Esophagus squamous epithelium (tissue), 5 donors: Measurements from ENCODE around the gene TMEM89. TPM values are rescaled to one million over a fixed set of nuclear protein-coding genes. Genes with fewer than 3 reads are reported as not detected.

Experiments used
- DNase-seq: peaks from one replicate; lab custom pipeline; 2025; lab: John Stamatoyannopoulos, UW
- H3K27ac ChIP-seq, 4 donors: fragments of 200-600 bp; sonication (generic); one replicate each; pipeline ENCODE4 v1.5.1; 2016 to 2019; ENCODE audit warnings: mild to moderate bottlenecking in 1 of 4
- H3K27me3 ChIP-seq, 4 donors: fragments of 200-600 bp; sonication (generic); 1 replicate in 3 of 4; 2 replicates in 1 of 4; pipeline versions ENCODE4 v1.5.1 to v1.6.0; 2017 to 2021; ENCODE audit warnings: antibody characterized with exemption in 1 of 4
- H3K36me3 ChIP-seq, 3 donors: fragments of 200-600 bp; sonication (generic); one replicate each; pipeline ENCODE4 v1.5.1; 2016 to 2019
- H3K4me1 ChIP-seq, 3 donors: fragments of 200-600 bp; sonication (generic); one replicate each; pipeline ENCODE4 v1.5.1; 2017 to 2019
- H3K4me3 ChIP-seq, 4 donors: fragments of 200-600 bp; sonication (generic); 1 replicate in 3 of 4; 2 replicates in 1 of 4; pipeline ENCODE4 v1.5.1; 2016 to 2019; ENCODE audit warnings: mild to moderate bottlenecking in 2 of 4, moderate library complexity in 1 of 4
- H3K9me3 ChIP-seq, 3 donors: fragments of 200-600 bp; sonication (generic); one replicate each; pipeline ENCODE4 v1.5.1; 2016 to 2019
- CTCF ChIP-seq, 6 experiments: fragments of 450-650 bp in 4 of 6; fragments of 200-600 bp in 2 of 6; sonication (generic) in 2 of 6; IDR thresholded peaks; one replicate each; pipeline ENCODE4 v1.5.1; 2016 to 2019; ENCODE audit warnings: antibody characterized with exemption in 6 of 6, mild to moderate bottlenecking in 4 of 6, moderate library complexity in 4 of 6
- POLR2A ChIP-seq, 4 donors: fragments of 450-650 bp; IDR thresholded peaks; one replicate each; pipeline ENCODE4 v1.6.1; 2017; ENCODE audit warnings: antibody characterized with exemption in 4 of 4, mild to moderate bottlenecking in 4 of 4, moderate library complexity in 3 of 4
- WGBS, 2 donors: methylation state at CpG; one replicate each; pipeline ENCODE4 v1.1.5; 2018; 5-methylcytosine and 5-hydroxymethylcytosine counted together
- intact Hi-C: fragments of 100-400 bp; cut with DNase I; formaldehyde crosslinking; loops from one replicate; pipeline ENCODE4 v1.15.0; 2022
- total RNA-seq, 4 donors: library from RNA; depleted of rRNA; stranded (reverse); fragments of >200 nt; gene quantifications; one replicate each; pipeline ENCODE4 v1.1.0, GENCODE V29; 2016
- donor health status: DM: yes; HTN: yes; CAD: no.

The TMEM89 gene
- total RNA-seq, 4 donors from 2014 or later = not detected

DNA sequence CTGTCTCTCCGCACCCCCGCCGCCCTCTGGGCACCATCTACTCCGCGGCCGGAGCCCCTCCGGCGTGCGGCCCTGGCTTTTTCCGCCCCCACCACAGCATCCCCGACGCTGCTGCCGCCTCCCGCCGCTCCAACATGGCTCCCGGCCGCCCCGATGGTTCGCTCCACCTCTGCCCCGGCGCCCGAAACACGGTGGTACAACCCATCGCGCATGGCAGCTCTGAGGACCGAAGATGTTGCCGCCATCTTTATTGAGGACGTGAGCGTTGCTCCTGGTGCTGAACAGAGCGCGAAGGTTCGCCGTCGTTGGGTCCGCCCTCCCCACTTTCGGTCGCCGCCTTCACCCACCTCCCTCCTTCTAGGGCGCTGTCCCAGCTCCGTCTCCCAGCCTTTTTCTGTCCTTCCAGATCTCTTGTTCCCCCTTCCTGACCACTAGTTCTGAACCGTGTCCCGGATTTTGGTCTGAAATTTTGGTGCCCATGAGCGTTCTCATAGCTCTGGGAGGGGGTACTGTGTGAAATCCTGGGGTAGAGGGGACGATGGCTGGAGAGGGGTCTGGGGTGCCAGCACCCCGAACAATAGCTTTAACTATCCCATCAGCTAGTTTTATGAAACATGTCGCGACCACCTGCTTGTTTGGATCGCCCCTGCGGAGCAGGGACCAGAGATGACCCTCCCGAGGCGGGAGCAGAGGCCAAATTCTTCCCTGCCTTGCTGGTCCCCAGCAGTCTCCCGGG, 41.4 kb upstream of the TMEM89 start, which contains the start of gene CELSR3:
Gene CELSR3, minus strand, starts transcription at position 134 of the 736 bp plus-strand sequence. CDS start 252 bp downstream, outside the sequence.
- peaks cover 0 to 64% (median 2%) of the 10 kb centered on the region in 4 donors for H3K27me3 ChIP-seq
- 1 to 8% methylated on average over 13 to 29 of the region's 52 CpGs for WGBS, 2 donors
- TF ChIP-seq POLR2A (IDR thresholded peaks at IDR 0.05) (peak in 1 of 4 donors; percentile 4), CTCF (IDR thresholded peaks at IDR 0.05) (no peak)
- peak within 1 kb of the TSS; percentile 56 to 87 (median 72) for H3K27ac ChIP-seq
- no peaks in the 10 kb centered on the region for H3K36me3 ChIP-seq
- H3K4me3 ChIP-seq = peak within 1 kb of the TSS; percentile 34 to 73 (median 54)
- H3K9me3 ChIP-seq = no peaks in the 10 kb centered on the region
- no peak for DNase-seq
- H3K4me1 ChIP-seq = peaks cover 22 to 34% (median 26%) of the 10 kb centered on the region in 3 donors
- intact Hi-C loops = no loop called here

- intact Hi-C loops = no loop called here
- Histone ChIP-seq H3K9me3 (no peaks in the 10 kb centered on the region), H3K4me1 (peaks cover 22 to 34% (median 26%) of the 10 kb centered on the region in 3 donors), H3K27me3 (peaks cover 0 to 70% (median 2%) of the 10 kb centered on the region in 4 donors), H3K36me3 (no peaks in the 10 kb centered on the region), H3K4me3 (peak overlapping the region; percentile 34 to 73 (median 54)), H3K27ac (peak overlapping the region in 1 of 4 donors; percentile 87)
- no CpG with 5 or more reads among the region's 46 CpGs for WGBS, 2 donors
- DNase-seq = no peak
- no peak for TF ChIP-seq POLR2A (IDR thresholded peaks at IDR 0.05)
- no peak for TF ChIP-seq CTCF (IDR thresholded peaks at IDR 0.05)
These were observed 40.7 kb upstream of the TMEM89 start for GRCh38 chr3:48662145-48662752.

DNA sequence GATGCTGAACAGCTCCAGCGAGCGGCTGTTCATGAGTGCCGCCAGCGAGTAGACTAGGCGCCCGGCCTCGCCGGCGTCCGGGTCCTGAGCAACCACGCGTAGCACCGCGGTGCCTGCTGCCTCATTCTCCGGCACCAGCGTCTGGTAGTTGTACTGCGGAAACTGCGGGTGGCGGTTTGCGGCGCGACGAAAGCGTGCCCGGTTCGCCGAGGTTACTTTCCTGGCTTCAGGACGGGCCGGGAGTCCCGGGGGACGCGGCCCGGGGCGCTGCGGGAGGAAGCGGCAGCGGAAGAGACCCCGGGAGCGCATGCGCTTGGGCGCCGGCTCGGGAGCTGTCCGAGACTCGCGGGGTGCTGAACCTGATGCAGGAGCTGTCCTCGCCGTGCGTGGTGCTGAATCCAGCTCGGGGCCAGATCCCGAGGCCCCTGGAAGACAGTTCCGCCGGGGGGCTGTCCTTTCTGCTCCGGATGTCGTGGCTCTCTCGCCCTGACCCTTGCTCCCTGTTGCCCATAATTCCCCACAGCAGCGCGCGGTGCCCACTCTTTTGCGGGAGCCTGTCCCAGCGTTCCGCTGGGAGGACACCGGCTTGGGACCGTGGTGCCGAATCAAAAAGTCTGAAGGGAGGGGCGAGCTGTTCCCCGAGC, 40.1 kb upstream of the TMEM89 start:
- peaks cover 0 to 77% (median 2%) of the 10 kb centered on the region in 4 donors for H3K27me3 ChIP-seq
- H3K4me3 ChIP-seq = peak overlapping the region in 3 of 4 donors; percentile 32 to 73 (median 40)
- H3K27ac ChIP-seq = no peak overlapping the region
- no peaks in the 10 kb centered on the region for H3K9me3 ChIP-seq
- intact Hi-C loops = no loop called here
- TF ChIP-seq CTCF (IDR thresholded peaks at IDR 0.05) = peak in 1 of 6 experiments; percentile 5
- TF ChIP-seq POLR2A (IDR thresholded peaks at IDR 0.05) = no peak
- DNase-seq = no peak
- H3K36me3 ChIP-seq = no peaks in the 10 kb centered on the region
- WGBS, 2 donors = 3% methylated on average over 19 of the region's 67 CpGs; no CpG with 5 or more reads in 1 of the 2 donors
- H3K4me1 ChIP-seq = peaks cover 25 to 39% (median 27%) of the 10 kb centered on the region in 3 donors

DNA sequence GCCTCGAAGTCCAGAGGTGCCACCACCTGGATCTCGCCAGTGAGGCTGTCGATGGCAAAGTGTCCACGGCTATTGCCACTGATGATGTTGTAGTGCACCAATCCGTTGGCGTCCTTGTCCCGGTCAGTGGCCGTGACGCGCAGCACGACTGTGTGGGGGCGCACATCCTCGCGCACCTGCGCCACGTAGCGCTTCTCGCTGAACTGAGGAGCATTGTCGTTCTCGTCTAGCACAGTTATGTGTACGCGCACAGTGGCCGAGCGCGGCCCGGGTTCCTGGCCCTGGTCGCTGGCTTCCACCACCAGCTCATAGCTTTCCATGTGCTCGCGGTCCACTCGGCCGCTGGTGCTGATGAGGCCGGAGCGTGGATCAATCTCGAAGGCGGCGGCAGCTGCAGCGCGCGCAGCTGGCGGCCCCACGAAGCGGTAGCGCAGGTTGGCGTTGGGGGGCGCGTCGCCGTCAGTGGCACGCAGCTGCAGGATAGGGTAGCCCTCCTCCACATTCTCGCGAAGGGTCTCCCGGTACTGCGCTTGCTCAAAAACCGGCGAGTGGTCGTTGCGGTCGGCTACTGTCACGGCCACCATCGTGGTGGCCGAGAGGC, 39.3 kb upstream of the TMEM89 start:
- intact Hi-C loops = no loop called here
- Histone ChIP-seq H3K27ac (no peak overlapping the region), H3K4me1 (peaks cover 29 to 47% (median 34%) of the 10 kb centered on the region in 3 donors), H3K27me3 (peaks cover 0 to 83% (median 2%) of the 10 kb centered on the region in 4 donors), H3K36me3 (no peaks in the 10 kb centered on the region), H3K9me3 (no peaks in the 10 kb centered on the region), H3K4me3 (peak overlapping the region in 2 of 4 donors; percentile 40 to 73)
- TF ChIP-seq CTCF (IDR thresholded peaks at IDR 0.05) (no peak), POLR2A (IDR thresholded peaks at IDR 0.05) (no peak)
- DNase-seq = no peak
- WGBS, 2 donors = 92 to 97% methylated on average over 15 to 20 of the region's 61 CpGs
